Esophagus squamous epithelium (tissue), 5 donors: ENCODE measurements around the gene LILRB5. TPM values are rescaled to one million over a fixed set of nuclear protein-coding genes. Genes with fewer than 3 reads are reported as not detected.
"Not testable (repeated sequence)": the region's sequence is repeated elsewhere in the genome, so short reads cannot be mapped to it uniquely, and the experiment has no call there.

Experiments
- DNase-seq: peaks from one replicate; lab custom pipeline; 2025; lab: John Stamatoyannopoulos, UW
- H3K27ac ChIP-seq, 4 donors: fragments of 200-600 bp; sonication (generic); one replicate each; pipeline ENCODE4 v1.5.1; 2016 to 2019; ENCODE audit warnings: mild to moderate bottlenecking in 1 of 4
- H3K27me3 ChIP-seq, 4 donors: fragments of 200-600 bp; sonication (generic); 1 replicate in 3 of 4; 2 replicates in 1 of 4; pipeline versions ENCODE4 v1.5.1 to v1.6.0; 2017 to 2021; ENCODE audit warnings: antibody characterized with exemption in 1 of 4
- H3K36me3 ChIP-seq, 3 donors: fragments of 200-600 bp; sonication (generic); one replicate each; pipeline ENCODE4 v1.5.1; 2016 to 2019
- H3K4me1 ChIP-seq, 3 donors: fragments of 200-600 bp; sonication (generic); one replicate each; pipeline ENCODE4 v1.5.1; 2017 to 2019
- H3K4me3 ChIP-seq, 4 donors: fragments of 200-600 bp; sonication (generic); 1 replicate in 3 of 4; 2 replicates in 1 of 4; pipeline ENCODE4 v1.5.1; 2016 to 2019; ENCODE audit warnings: mild to moderate bottlenecking in 2 of 4, moderate library complexity in 1 of 4
- H3K9me3 ChIP-seq, 3 donors: fragments of 200-600 bp; sonication (generic); one replicate each; pipeline ENCODE4 v1.5.1; 2016 to 2019
- POLR2A ChIP-seq, 4 donors: fragments of 450-650 bp; IDR thresholded peaks; one replicate each; pipeline ENCODE4 v1.6.1; 2017; ENCODE audit warnings: antibody characterized with exemption in 4 of 4, mild to moderate bottlenecking in 4 of 4, moderate library complexity in 3 of 4
- WGBS, 2 donors: methylation state at CpG; one replicate each; pipeline ENCODE4 v1.1.5; 2018; 5-methylcytosine and 5-hydroxymethylcytosine counted together
- intact Hi-C: fragments of 100-400 bp; cut with DNase I; formaldehyde crosslinking; loops from one replicate; pipeline ENCODE4 v1.15.0; 2022
- total RNA-seq, 4 donors: library from RNA; depleted of rRNA; stranded (reverse); fragments of >200 nt; gene quantifications; one replicate each; pipeline ENCODE4 v1.1.0, GENCODE V29; 2016
- TF ChIP-seq, protein P1 (sequence below), 6 experiments: fragments of 450-650 bp in 4 of 6; fragments of 200-600 bp in 2 of 6; sonication (generic) in 2 of 6; IDR thresholded peaks; one replicate each; pipeline ENCODE4 v1.5.1; 2016 to 2019; ENCODE audit warnings: antibody characterized with exemption in 6 of 6, mild to moderate bottlenecking in 4 of 6, moderate library complexity in 4 of 6
- donor health status: DM: yes; HTN: yes; CAD: no.

The LILRB5 gene
- total RNA-seq, 4 donors from 2014 or later: 1.4 to 9.3 (median 5.8) TPM; not detected in 1

- intact Hi-C loops: no loop called here
- WGBS, 2 donors: 38 to 55% methylated on average over 4 to 6 of the region's 8 CpGs
Measured at GRCh38 chr19:54208784-54209057, 48.4 kb downstream of the LILRB5 start.

GRCh38 chr19:54207983-54208783 lies 48.9 kb downstream of the LILRB5 start:
- Histone ChIP-seq H3K4me1 (peaks cover 31 to 77% (median 57%) of the 10 kb centered on the region in 3 donors), H3K36me3 (peaks cover 29 to 58% (median 34%) of the 10 kb centered on the region in 3 donors), H3K27me3 (no peaks in the 10 kb centered on the region), H3K4me3 (peak overlapping the region in 1 of 4 donors; percentile 35), H3K27ac (peak overlapping the region; percentile 26 to 92 (median 60)), H3K9me3 (no peaks in the 10 kb centered on the region)
- peak in 2 of 4 donors; percentile 15 to 26 for TF ChIP-seq POLR2A (IDR thresholded peaks at IDR 0.05)
- TF ChIP-seq, protein P1, sequence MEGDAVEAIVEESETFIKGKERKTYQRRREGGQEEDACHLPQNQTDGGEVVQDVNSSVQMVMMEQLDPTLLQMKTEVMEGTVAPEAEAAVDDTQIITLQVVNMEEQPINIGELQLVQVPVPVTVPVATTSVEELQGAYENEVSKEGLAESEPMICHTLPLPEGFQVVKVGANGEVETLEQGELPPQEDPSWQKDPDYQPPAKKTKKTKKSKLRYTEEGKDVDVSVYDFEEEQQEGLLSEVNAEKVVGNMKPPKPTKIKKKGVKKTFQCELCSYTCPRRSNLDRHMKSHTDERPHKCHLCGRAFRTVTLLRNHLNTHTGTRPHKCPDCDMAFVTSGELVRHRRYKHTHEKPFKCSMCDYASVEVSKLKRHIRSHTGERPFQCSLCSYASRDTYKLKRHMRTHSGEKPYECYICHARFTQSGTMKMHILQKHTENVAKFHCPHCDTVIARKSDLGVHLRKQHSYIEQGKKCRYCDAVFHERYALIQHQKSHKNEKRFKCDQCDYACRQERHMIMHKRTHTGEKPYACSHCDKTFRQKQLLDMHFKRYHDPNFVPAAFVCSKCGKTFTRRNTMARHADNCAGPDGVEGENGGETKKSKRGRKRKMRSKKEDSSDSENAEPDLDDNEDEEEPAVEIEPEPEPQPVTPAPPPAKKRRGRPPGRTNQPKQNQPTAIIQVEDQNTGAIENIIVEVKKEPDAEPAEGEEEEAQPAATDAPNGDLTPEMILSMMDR (IDR thresholded peaks at IDR 0.05): no peak
- intact Hi-C loops: no loop called here
- DNase-seq: no peak
- 44 to 77% methylated on average over 9 to 12 of the region's 18 CpGs for WGBS, 2 donors

More at GRCh38 chr19:54208784-54209057, 48.4 kb downstream of the LILRB5 start:
- DNase-seq: no peak
- TF ChIP-seq POLR2A (IDR thresholded peaks at IDR 0.05): no peak
- TF ChIP-seq, protein P1 (IDR thresholded peaks at IDR 0.05): no peak
- Histone ChIP-seq H3K36me3 (peaks cover 23 to 53% (median 31%) of the 10 kb centered on the region in 3 donors), H3K27ac (peak overlapping the region; percentile 26 to 92 (median 60)), H3K4me1 (peaks cover 27 to 71% (median 52%) of the 10 kb centered on the region in 3 donors), H3K9me3 (no peaks in the 10 kb centered on the region), H3K4me3 (peak overlapping the region in 1 of 4 donors; percentile 21), H3K27me3 (no peaks in the 10 kb centered on the region)

- Histone ChIP-seq H3K9me3 (no peaks in the 10 kb centered on the region), H3K4me1 (peaks cover 36 to 82% (median 63%) of the 10 kb centered on the region in 3 donors), H3K27me3 (no peaks in the 10 kb centered on the region), H3K4me3 (peak overlapping the region in 1 of 4 donors; percentile 35), H3K27ac (peak overlapping the region in 3 of 4 donors; percentile 22 to 92 (median 76)), H3K36me3 (peaks cover 34 to 64% (median 37%) of the 10 kb centered on the region in 3 donors)
- WGBS, 2 donors: 42 to 58% methylated on average over 5 of the region's 5 CpGs
- intact Hi-C loops: no loop called here
- DNase-seq: no peak
- TF ChIP-seq, protein P1 (IDR thresholded peaks at IDR 0.05): no peak
- no peak for TF ChIP-seq POLR2A (IDR thresholded peaks at IDR 0.05)
Measured at GRCh38 chr19:54207676-54207982, 49.4 kb downstream of the LILRB5 start.

DNA sequence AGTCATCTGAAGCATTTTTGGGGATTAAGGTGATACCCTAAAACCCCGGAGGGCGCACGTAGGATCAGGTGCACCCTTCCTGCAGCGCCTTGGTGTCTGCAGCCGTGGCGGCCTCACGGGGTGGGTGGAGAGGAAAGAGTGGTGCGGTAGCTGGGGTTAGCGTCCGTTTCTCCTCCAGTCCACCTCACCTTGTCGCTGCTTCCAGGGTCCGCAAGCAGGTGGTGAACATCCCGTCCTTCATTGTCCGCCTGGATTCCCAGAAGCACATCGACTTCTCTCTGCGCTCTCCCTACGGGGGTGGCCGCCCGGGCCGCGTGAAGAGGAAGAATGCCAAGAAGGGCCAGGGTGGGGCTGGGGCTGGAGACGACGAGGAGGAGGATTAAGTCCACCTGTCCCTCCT lies 49.9 kb downstream of the LILRB5 start:
- H3K9me3 ChIP-seq, H3K27me3 ChIP-seq, DNase-seq, intact Hi-C loops: not testable (repeated sequence)
- peaks cover 39 to 87% (median 67%) of the 10 kb centered on the region in 3 donors for H3K4me1 ChIP-seq
- peak overlapping the region in 1 of 4 donors; percentile 35 for H3K4me3 ChIP-seq
- 74 to 76% methylated on average over 9 to 14 of the region's 23 CpGs for WGBS, 2 donors
- H3K36me3 ChIP-seq: peaks cover 34 to 68% (median 37%) of the 10 kb centered on the region in 3 donors
- peak overlapping the region in 3 of 4 donors; percentile 22 to 92 (median 76) for H3K27ac ChIP-seq

DNA sequence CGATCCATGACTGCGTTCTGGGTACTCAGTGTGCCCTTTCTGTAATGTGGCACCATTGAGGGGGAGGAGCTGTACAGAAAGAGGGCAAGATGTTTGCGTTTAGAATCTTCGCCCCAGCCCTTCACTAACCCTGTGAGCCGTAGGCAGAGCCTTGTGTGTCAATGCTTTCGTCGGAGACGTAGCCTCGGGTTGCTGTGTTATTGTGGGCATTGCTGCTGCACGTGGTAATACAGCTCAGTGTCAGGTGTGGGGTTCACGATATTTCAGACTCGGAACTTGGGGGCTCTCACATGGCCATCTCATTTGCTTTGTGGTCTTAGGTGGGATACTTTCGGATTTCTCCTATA lies 50.3 kb downstream of the LILRB5 start:
- 72 to 78% methylated on average over 11 to 12 of the region's 13 CpGs for WGBS, 2 donors
- peaks cover 34 to 72% (median 37%) of the 10 kb centered on the region in 3 donors for H3K36me3 ChIP-seq
- no peak for DNase-seq
- no peak for TF ChIP-seq POLR2A (IDR thresholded peaks at IDR 0.05)
- TF ChIP-seq, protein P1 (IDR thresholded peaks at IDR 0.05): no peak
- peak overlapping the region in 3 of 4 donors; percentile 22 to 92 (median 76) for H3K27ac ChIP-seq
- intact Hi-C loops: no loop called here
- peaks cover 43 to 91% (median 71%) of the 10 kb centered on the region in 3 donors for H3K4me1 ChIP-seq
- peak overlapping the region in 1 of 4 donors; percentile 35 for H3K4me3 ChIP-seq
- H3K27me3 ChIP-seq: no peaks in the 10 kb centered on the region
- no peaks in the 10 kb centered on the region for H3K9me3 ChIP-seq
